HG03064 (cell line): ENCODE results near the gene RPP38.

Experiments
- ATAC-seq: cut with Tn5 transposase; IDR thresholded peaks from one replicate; pipeline ENCODE4 v1.9.1; 2021; ENCODE audit warnings: low read depth; ENCODE audit not compliant: unreplicated experiment

Gene RPP38, protein sequence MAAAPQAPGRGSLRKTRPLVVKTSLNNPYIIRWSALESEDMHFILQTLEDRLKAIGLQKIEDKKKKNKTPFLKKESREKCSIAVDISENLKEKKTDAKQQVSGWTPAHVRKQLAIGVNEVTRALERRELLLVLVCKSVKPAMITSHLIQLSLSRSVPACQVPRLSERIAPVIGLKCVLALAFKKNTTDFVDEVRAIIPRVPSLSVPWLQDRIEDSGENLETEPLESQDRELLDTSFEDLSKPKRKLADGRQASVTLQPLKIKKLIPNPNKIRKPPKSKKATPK

DNA sequence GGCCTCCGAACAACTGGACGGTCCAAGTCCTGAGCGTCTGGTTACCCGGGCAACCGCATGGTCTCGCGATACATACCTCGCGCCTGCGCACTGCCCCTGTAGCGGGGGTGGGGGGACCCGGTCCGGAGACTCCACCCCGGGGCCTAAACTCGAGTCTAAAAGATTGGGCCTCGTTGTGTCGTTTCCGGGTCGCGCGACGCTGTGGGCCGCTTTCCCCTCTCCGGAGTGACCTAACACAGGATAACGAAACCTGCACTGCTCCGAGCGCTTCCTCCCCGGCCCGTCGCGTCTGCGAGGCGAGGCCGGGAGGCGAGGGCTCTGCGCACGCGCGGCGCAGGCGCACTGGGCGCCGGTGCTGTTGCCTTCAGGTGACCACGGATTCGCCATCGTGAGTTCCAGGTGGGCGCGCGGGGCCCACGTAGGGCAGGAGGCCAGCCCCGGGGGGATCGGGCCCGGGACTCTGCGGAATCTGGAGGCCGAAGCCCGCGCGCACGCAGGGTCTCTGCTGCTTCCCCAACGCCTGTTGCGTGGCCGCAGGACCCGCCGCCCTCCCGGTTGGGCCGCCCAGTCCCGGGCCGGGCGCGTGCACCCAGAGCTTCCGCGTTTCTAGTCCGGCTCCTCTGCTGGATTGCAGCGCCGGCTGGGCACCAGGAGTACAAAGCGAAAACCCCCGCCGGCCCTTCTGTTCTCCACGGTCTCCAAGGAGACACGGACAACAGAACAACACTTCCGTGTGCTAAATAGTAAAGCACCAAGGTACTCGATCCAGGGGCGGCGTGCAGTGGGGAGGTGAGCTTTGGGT, at the start of gene RPP38:
TSS of gene RPP38 (plus strand) at position 345 of the 802 bp plus-strand sequence. CDS start 5,960 bp downstream, outside the sequence.
- ATAC-seq, result peak; percentile 81

DNA sequence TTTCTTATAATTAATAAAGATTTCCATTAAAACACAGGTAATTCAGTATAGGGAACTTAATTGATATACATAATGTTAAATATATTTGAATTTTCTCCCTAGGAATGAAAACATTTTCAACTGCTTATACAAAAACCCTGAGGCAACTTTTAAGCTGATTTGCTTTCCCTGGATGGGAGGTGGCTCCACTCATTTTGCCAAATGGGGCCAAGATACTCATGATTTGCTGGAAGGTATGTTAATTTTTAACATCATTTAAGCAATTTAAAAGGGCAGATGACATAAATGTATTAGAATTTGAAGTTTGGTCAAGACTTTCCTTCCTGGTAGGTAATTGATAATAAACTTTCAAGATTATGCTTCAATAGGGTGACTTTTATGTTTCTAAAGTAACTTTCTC, 47.6 kb upstream of the RPP38 start:
- no peak for ATAC-seq

DNA sequence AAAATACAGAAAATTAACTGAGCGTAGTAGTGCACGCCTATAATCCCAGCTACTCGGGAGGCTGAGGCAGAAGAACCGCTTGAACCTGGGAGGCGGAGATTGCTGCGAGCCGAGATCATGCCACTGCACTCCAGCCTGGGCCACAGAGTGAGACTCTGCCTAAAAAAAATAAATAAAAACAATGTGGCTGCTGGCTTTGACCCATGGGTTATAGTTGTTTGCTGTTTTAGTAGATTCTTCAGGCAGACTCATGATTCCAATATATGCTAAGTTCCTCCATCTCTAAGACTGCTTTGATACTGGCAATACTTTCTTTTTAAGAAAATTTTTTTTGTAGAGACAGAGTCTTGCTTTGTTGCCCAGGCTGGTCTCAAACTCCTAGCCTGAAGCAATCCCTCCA, 45.0 kb upstream of the RPP38 start:
- ATAC-seq, result no peak

DNA sequence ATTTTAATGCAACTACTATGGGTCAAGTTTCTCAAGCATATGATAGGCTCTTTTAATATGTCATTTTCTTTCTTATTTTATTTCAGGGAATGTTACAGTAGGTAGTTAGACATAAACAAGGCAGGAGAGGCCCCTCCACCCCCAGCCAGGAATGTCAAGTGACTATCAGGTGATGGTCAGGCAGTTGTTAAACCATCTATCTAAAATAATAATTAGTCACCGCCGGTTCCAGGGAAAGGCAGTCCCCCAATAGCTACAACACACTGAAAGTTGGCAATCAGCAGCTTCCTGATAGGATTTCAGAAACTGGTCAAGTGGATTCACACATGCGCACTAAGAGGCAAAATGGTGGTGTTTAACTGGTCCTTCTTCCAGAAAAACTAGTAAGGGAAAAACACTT, 44.1 kb upstream of the RPP38 start:
- ATAC-seq, result no peak

DNA sequence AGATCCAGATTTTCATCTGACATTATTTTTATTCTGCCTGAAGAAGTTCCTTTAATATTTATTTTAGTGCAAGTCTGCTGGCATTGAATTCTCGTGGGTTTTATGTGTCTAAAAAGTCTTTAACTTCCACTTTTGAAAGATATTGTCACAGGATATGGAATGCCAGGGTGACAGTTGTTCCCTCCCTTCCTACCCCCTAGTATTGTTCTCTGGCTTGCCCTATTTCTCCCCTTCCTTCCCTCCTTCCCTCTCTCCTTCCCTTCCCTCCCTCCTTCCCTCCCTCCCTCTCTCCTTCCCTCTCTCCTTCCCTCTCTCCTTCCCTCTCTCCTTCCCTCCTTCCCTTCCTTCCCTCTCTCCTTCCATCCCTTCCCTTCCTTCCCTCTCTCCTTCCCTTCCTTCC, 38.5 kb upstream of the RPP38 start:
- ATAC-seq, result no peak

DNA sequence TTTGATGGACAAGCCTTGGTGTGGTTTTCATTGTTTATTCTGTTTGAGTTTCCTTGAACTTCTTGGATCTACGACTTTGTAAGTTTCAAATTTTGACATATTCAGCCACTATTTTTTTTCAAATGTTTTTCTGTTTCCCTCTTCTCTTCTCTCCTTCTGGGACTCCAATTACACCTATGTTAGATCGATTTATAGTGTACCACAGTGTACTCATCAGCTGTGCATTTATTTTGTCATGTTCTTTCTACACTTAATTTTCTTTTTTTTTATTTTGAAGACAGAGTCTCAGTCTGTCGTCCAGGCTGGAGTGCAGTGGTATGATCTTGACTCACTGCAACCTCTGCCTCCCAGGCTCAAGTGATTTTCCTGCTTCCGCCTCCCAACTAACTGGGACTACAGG, 37.2 kb upstream of the RPP38 start:
- ATAC-seq, result no peak

DNA sequence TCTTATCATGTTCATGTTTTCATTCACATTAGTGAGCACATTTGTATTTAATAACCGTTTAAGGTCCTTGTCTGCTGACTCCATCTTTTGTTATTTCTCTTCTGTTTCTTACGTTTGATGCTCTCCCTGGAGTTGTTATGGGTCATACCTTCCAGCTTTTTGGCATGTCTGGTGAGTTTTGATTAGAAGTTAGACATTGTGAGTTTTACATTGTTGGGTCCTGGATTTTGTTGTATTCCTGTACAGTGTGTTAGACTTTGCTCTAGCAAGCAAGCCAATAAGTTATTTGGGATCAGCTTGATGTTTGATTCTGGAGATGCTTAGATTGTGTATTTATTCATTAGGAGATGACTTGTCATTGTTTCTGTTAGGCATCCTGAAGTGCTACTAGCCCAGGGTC, 36.5 kb upstream of the RPP38 start:
- ATAC-seq, result no peak

DNA sequence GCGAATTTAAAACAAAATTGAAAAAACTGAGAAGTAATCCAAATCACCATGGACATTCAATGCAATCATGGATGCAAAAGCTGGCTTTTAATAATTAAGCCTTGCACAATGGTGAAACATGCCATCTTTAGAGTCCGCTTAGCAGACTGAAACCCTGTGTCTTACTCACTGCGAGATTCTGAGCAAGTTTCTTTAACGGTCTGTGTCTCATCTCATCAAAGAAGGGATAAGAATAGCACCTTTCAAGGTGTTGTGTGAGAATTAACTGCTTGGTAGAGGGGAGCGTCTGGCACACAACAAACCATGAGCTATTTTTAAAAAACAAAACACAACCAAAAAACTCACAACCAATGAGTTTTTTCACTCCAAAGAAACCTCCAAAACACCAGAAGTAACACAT, 30.0 kb upstream of the RPP38 start:
- no peak for ATAC-seq

DNA sequence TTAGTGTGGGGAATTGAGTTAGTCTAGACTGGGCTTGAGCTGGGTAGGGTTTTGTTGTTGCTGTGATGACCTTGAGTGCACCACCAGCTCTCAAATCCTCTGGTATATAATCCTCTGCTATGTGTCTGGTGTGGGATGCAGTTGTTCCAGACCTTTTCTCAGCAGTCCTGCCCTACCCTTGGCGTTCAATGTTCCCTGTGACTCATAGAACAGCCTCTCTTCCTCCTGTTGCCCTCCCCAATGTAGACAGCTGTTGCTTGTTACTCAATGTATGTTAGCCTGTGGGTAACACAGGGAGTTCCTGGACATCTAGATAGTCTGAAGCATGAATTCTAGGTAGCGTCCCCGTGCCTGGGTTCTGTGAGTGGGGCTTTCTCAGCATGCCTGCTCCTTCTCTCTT, 28.4 kb upstream of the RPP38 start:
- ATAC-seq, result no peak

DNA sequence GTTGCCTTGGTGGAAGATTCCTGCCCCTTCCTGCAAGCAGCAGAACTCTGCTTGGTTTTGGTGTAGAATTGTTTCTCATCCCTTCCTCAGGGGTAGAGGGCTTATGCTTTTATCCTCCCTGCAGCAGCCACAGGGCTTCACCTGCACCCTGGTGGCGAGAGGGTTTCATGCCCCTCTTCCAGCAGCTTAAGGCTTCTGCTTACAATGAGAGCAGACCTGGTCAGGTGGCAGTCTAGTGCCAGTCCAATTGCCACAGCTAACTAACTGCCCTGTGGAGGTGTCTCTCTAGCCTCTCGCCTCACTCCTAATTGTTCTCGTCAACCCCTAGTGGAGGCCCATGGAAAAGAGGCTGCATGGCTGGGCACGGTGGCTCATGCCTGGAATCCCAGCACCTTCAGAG, 27.9 kb upstream of the RPP38 start:
- ATAC-seq, result no peak

DNA sequence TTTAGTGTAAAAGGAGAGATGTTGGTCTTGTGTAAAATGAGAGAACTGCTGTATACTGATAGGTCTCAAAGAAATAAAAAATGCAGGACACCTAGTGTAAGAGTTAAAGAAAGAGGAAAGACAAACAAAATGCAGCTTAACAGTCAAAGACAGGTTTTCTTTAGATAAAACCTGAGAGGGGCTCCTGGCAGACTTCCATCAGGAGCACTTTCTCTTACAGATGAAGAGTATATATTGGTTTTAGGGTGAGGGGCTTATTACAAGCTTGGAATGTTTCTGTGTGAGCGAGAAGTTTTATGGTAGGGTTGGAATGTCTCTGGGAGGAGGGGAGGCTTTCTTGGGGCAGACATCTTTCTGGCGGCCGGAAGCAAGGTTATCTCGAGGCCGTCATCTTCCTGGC, 24.8 kb upstream of the RPP38 start:
- no peak for ATAC-seq

DNA sequence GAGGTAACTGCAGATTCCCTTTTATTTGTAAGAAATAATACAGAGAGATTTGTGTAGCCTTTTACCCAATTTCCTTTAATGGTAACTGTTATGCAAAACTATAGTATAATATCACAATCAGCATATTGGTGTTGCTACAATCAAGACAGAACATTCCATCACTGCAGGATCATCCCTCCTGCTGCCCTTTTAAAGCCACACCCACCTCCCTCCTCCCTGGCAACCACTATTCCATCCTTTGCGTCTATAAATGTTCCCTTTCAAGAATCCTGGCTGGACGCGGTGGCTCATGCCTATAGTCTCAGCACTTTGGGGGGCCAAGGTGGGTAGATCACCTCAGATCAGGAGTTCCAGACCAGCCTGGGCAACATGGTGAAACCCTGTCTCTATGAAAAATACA, 21.7 kb upstream of the RPP38 start:
- ATAC-seq, result no peak

DNA sequence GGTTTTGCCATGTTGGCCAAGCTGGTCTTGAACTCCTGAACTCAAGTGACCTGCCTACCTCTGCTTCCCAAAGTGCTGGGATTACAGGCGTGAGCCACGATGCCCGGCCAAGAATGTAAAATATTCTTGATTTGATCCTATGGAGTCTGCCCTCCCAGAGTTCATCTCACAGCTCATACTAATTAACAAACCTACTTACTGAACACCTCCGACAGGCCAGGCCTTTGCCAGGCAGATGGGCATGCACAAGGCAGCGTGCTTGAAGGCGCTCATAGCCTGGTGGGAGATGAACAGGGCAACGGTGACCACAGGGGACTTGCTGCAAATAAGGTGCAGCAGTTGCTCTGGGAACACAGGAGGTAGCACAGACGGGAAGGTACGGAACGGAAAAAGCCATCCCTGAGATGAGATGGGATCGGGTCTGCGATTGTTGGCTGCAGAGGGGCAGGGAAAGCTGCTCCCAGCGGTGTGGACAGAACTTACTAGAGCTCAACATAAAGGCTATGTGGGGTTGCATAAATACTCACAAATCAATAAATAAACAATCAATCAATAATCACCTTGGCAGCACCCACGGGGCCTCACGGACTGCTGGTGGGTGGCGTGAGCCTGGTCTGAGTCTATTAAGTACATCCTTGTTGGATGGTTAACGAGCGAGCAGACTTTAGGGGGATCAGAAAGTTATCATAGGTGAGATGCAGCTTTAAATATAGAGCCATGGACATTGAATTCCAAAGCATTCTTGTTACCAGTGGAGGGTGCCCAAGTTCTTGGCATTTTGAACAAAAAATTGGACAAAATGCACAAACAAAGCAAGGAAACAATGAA, 13.3 kb upstream of the RPP38 start:
- no peak for ATAC-seq

DNA sequence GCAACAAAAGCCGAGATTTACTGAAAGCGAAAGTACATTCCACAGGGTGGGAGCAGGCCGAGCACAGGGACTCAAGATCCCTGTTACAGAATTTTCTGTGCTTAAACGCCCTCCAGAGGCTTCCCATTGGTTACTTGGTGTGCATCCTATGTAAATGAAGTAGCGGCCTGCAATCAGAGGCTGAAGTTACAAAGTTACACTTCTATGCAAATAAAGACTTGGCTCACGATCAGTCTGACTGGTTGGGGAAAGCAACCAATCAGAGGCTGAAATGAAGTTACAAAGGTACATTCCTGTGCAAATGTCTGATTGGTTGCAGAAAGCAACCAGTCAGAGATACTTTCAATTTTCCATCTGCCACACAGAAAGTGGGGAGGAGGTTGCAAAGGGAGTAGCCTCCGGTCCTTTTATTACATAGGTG, 12.6 kb upstream of the RPP38 start:
- ATAC-seq, result no peak

DNA sequence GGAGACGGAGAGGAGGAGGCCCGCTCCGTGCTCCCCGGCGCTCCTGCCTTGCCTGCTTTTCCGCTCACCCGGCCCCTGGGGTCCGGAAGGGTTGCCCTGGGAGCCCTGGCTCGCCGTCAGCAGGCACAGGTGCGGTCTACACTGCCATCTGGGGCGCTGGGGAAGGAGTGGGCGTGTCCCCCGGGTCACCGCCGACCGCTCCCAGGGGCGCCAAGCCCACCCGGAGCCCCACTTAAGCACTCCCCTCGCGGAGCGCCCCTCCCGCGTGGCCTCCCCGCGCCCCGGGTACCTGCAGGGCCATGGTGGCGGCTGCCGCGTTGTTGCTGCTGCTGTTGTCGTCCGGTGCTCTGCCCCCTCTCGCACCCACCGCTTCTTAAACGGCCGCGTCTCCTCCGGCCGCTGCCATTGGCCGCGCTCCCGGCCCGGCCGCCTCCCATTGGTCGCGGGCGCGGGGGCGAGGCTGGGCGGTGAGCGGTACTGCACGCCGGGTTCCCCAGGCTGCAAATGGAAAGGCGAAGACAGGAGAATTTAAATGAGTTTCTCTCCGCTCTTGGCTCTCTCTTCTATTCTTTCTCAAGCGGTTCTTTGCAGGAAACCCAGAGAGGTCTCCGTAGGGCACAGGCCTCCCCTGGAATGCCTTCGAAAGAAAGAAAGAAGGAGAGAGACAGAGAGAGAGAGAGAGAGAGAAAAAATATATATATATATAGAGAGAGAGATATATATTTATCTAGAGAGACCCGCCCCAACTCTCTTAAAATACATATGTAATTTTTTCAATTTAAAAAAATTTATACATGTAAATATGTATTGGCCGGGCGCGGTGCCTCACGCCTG, 8.5 kb upstream of the RPP38 start, which contains the start of gene ACBD7:
TSS of gene ACBD7 (minus strand) at position 349 of the 834 bp plus-strand sequence. CDS start at position 301, 48 bp downstream.
- peak; percentile 94 for ATAC-seq

DNA sequence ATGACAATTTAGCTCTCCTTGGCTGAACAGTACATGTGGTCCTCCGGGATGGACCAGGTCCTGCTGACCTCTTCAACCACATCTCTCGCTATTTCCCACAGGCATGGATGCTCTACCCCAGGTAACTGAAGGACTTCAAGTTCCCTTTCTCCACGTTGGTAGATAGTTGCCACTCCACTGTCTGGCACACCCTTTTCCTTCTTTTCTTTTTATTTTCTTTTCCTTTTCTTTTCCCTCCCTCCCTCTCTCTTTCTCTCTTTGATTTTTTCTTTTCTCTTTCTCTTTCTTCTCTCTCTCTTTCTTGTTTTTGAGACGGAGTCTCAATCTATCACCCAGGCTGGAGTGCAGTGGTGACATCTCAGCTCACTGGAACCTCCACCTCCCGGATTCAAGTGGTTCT, 5.7 kb upstream of the RPP38 start:
- ATAC-seq, result no peak

DNA sequence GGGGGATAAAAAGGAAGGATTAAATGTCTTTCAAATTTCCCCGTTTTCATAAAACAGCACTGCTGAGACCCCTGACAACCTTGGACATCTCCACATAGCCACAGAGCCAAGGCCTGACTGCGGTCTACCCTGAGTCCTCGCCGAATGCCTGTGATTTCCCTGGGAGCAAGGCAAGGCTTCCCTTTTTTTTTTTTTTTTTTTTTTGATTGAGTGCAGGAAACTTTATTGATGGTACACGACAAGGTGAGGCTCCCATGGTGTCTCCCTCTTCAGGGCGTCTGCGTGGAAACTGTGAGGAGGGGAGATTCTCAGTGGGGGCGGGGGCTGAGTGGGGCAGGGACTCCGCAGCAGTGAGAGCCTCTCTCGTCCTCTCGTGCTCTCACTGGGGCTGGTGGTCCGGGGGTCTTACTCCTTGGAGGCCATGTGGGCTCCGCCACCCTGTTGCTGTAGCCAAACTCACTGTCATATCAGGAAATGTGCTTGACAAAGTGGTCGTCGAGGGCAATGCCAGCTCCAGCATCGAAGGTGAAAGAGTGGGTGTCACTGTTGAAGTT, 4.2 kb upstream of the RPP38 start:
- ATAC-seq, result no peak

DNA sequence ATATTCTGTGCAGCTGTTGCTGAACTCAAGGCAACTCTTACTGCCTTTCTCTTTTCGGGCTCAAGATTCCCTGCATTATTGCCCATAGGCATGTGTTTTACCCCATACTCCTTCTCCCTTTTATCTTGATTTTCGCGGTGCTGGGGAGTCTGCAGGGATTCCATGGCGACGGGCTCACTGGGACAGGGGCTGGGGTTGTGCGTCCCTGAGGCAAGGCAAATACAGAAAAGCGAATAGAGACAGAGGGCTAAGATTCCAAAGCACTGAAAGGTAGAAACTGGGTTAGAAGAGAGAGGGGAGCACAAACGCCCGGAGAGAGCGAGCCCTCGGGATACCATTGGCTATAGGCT, 519 bp upstream of the RPP38 start:
- ATAC-seq, result peak; percentile 22

DNA sequence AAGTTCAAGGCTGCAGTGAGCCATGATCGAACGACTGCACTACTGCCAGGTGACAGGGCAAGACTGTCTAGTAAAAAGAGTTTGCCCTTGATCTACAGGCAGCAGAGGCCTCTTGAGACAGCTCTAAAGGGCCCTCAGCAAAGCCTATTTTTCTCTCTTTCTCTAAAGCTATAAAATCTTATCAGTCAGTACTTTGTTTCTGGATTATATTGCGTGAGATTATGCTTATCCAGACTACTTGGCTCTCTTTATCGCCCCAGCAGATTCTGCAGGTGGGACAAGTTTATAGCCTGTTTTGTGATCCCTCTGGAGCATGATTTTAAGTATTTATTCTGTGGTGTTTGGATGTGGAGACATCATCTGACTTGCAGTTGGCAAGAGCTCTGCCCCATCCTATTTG, 2.7 kb downstream of the RPP38 start:
- no peak for ATAC-seq

DNA sequence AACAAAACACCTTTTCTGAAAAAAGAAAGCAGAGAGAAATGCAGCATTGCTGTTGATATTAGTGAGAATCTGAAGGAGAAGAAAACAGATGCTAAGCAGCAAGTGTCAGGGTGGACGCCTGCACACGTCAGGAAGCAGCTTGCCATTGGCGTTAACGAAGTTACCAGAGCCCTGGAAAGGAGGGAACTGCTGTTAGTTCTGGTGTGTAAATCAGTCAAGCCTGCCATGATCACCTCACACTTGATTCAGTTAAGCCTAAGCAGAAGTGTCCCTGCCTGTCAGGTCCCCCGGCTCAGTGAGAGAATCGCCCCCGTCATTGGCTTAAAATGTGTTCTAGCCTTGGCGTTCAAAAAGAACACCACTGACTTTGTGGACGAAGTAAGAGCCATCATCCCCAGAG, 6.4 kb downstream of the RPP38 start:
- no peak for ATAC-seq
